Spleen (tissue), 3 donors: Measurements from ENCODE around the gene MED1.

ENCODE experiments used
- POLR2A ChIP-seq, 3 donors: fragments of 450-650 bp; IDR thresholded peaks; one replicate each; pipeline ENCODE4 v1.5.1; 2017; ENCODE audit warnings: antibody characterized with exemption in 3 of 3, mild to moderate bottlenecking in 1 of 3
- POLR2AphosphoS5 ChIP-seq, 3 donors: sonication (generic); formaldehyde crosslinking; IDR thresholded peaks; one replicate each; pipeline ENCODE4 v1.5.1; 2017; ENCODE audit warnings: antibody characterized with exemption in 3 of 3

- TF ChIP-seq POLR2A (IDR thresholded peaks at IDR 0.05) (no peak), POLR2AphosphoS5 (IDR thresholded peaks at IDR 0.05) (no peak)
These were observed 36.9 kb upstream of the MED1 start for GRCh38 chr17:39487946-39488345.
